GM12865 (cell line): ENCODE data around the gene KCNG2.

Experiments used
- DNase-seq: peaks from one replicate; pipeline ENCODE4 v3.0.0; 2010; ENCODE audit warnings: low read depth
- H3K4me3 ChIP-seq: 2 replicates; pipeline ENCODE4 v1.5.1; 2011; ENCODE audit warnings: mild to moderate bottlenecking, low read depth, low read length, control low read depth
- TF ChIP-seq, protein P1 (sequence below): IDR thresholded peaks from 2 replicates; pipeline ENCODE4 v1.5.1; 2011; ENCODE audit warnings: low read length, control low read depth, low read depth, inconsistent platforms; ENCODE audit not compliant: insufficient read depth; ENCODE audit errors: missing control alignments

Gene KCNG2

DNA sequence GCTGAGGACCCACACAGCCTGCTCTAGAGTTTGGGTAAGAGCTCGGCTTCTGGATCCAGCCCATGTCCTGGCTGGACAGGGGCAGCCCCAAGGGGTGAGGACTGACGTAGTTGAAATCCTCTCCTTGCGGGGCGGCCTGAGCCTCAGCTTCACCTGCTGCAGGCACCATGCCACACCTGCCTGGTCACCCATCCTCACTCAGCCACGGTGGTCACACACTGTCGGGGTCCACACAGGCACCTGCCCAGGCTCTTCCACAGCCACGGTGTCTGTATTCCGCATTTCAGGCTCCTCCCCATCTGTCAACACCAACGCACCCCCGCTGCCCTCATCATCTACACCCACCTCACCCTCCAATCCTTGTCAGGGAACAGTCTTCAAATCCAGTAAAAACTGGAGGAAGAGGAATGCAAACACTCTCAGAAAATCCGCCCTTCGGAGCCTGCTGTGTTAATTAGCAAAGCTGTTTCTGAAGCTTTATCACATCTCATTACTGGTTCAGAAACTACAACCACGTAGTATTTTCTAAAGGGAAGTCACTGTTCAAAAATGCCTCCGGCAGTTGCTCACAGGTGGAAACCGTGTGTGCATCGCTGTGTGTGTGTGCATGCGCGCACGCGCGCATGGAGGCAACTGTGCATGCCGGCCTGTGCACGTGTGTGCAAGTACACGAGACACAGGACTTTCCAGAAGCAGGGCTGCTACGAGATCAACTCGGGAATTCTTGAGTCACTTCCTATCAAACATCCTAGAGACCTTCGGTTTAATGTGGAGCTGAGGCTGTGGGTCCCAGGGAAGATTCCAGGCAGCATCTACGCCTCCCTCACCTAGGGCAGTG, 115.5 kb downstream of the KCNG2 start:
- TF ChIP-seq, protein P1, sequence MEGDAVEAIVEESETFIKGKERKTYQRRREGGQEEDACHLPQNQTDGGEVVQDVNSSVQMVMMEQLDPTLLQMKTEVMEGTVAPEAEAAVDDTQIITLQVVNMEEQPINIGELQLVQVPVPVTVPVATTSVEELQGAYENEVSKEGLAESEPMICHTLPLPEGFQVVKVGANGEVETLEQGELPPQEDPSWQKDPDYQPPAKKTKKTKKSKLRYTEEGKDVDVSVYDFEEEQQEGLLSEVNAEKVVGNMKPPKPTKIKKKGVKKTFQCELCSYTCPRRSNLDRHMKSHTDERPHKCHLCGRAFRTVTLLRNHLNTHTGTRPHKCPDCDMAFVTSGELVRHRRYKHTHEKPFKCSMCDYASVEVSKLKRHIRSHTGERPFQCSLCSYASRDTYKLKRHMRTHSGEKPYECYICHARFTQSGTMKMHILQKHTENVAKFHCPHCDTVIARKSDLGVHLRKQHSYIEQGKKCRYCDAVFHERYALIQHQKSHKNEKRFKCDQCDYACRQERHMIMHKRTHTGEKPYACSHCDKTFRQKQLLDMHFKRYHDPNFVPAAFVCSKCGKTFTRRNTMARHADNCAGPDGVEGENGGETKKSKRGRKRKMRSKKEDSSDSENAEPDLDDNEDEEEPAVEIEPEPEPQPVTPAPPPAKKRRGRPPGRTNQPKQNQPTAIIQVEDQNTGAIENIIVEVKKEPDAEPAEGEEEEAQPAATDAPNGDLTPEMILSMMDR = no peak
- no peak for DNase-seq
- no peak overlapping the region for H3K4me3 ChIP-seq

- TF ChIP-seq, protein P1 = no peak
- no peak overlapping the region for H3K4me3 ChIP-seq
- DNase-seq = no peak
Measured at GRCh38 chr18:79914614-79915160, 116.9 kb downstream of the KCNG2 start.

GRCh38 chr18:79915161-79916127, 117.7 kb downstream of the KCNG2 start:
- no peak for DNase-seq
- no peak overlapping the region for H3K4me3 ChIP-seq
- TF ChIP-seq, protein P1 = no peak

DNA sequence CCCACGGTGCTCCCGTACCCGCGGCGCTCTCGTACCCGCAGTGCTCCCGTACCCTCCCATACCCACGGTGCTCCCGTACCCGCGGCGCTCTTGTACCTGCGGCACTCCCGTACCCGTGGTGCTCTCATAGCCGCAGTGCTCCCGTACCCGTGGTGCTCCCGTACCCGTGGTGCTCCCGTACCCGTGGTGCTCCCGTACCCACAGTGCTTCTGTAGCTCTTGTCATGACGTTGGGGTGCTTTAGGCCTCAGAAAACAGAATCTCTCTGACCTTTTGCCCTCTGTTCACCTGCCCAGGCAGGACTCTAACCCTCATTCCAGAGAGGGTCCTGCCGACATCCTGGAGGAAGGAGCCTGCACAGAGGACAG, 118.4 kb downstream of the KCNG2 start:
- DNase-seq = no peak
- no peak overlapping the region for H3K4me3 ChIP-seq
- TF ChIP-seq, protein P1 = no peak

DNA sequence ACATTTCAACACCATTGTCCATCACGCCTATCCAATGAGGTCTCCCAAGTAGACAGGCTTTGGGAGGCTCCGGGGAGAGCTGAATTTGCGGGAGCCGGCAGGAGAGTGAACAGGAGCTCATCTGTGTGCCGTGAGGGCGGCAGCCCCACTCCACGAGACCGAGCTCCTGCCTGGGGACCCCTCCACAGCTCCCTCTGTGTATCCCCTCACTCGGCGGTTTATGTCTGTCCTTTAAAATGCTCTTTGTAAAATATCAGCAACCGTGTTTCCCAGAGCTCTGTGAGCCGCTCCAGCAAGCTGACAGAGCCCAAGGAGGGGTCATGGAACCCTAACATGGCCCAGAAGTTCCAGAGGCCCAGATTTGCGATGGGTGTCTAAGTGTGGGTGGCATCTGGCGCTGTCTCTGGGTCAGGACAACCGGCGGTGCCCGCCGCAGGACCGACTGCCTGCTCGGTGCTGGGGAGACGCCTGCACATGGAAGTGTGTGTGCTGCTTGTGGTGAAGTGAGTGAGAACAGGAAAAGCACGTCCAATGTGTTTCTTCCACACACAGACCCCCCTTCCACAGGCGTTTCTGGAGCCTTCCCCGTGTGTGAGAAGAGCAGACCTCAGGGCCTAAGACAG, 118.9 kb downstream of the KCNG2 start:
- H3K4me3 ChIP-seq = no peak overlapping the region
- TF ChIP-seq, protein P1 = no peak
- DNase-seq = no peak

- TF ChIP-seq, protein P1 = no peak
- no peak for DNase-seq
Measured at GRCh38 chr18:79917169-79917852, 119.6 kb downstream of the KCNG2 start.

More at GRCh38 chr18:79917169-79917852, 119.6 kb downstream of the KCNG2 start:
- H3K4me3 ChIP-seq = no peak overlapping the region
